GM19328 (cell line): ENCODE results near the gene NUP205.
"Not testable (repeated sequence)": the region's sequence is repeated elsewhere in the genome, so short reads cannot be mapped to it uniquely, and the experiment has no call there.

ENCODE experiments used
- ATAC-seq: cut with Tn5 transposase; IDR thresholded peaks from one replicate; pipeline ENCODE4 v1.9.1; 2021; ENCODE audit warnings: mild to moderate bottlenecking, moderate library complexity; ENCODE audit not compliant: unreplicated experiment

NUP205 gene

DNA sequence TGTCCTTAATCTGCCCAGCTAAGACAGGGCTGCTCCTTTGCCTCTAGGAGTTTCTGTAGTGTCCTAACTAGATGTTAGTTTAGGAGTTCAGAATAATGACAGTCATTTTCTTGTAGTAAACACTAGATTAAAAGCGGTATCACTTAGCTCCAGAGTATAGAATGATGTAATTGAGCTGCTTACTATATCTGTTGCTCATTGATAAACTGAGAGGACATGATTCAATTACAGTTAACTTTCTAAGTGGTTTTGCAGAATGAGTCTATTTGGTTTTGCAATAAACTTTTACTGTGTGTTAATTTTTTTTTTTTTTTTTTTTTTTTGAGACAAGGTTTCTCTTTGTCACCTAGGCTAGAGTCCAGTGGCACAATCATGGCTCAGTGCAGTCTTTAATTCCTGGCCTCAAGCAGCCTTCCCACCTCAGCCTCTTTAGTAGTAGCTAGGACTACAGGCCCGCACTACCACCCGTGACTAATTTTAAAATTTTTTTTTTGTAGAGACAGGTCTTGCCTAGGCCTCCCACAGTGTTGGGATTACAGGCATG is 106.4 kb downstream of the NUP205 start:
- ATAC-seq = no peak

DNA sequence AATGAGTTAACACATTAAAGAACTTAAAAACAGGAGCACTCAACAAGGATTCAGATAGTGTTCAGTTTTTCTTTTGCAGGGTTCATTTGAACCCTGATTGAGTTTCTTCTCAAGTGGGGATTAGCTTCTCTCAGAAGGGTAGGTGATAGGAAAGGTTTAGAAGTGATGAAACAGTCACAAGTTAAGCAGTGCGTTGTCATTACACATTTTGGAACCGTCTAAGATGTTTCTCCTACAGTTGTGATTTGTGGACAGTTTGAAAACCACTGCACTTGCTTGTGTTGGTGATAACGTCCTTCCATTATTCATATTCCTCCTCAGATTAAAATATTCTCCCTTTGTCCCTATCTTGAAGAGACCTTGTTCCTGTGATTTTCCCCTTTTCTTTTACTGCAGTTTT is 107.3 kb downstream of the NUP205 start:
- no peak for ATAC-seq

DNA sequence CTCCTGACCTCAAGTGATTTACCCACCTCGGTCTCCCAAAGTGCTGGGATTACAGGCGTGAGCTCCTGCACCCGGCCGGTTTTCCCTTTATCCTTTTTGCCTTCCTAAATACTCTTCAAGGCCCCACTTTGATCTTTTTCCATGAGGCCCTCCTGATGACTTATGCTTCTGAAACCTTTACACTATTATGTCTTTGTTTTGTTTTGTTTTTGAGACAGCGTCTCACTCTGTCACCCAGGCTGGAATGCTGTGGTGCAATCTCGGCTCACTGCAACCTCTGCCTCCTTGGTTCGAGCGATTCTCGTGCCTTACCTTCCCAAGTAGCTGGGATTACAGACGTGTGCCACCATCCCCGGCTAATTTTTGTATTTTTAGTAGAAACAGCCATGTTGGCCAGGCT is 108.4 kb downstream of the NUP205 start:
- no peak for ATAC-seq

DNA sequence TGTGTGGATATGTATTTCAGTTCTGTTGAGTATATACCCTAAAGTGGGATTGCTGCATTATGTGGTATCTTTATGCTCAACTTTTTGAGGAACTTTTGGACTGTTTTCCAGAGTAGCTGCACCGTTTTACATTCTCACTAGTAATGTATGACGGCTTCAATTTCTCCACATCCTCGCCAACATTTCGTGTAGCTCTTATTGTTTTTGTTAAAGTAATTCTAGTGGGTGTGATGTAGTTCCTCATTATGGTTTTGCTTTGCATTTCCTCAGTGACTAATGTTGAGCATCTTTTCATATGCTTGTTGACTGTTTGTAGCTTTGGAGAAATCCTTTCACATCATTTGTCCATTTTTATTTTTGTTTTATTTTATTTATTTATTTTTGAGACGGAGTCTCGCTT is 109.1 kb downstream of the NUP205 start:
- ATAC-seq = no peak

DNA sequence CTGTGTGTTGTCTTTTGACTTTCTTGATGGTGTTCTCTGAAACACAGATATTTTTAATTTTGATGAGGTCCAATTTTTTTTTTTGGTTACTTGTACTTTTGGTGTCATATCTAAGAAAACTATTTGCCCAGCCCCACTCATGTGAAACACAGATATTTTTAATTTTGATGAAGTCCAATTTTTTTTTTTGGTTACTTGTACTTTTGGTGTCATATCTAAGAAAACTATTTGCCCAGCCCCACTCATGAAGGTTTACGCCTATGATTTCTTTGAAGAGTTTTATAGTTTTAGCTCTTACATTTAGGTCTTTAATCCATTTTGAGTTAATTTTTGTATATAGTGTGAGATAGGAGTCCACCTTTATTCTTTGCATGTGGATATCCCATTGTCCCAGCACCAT is 109.9 kb downstream of the NUP205 start:
- ATAC-seq = not testable (repeated sequence)

DNA sequence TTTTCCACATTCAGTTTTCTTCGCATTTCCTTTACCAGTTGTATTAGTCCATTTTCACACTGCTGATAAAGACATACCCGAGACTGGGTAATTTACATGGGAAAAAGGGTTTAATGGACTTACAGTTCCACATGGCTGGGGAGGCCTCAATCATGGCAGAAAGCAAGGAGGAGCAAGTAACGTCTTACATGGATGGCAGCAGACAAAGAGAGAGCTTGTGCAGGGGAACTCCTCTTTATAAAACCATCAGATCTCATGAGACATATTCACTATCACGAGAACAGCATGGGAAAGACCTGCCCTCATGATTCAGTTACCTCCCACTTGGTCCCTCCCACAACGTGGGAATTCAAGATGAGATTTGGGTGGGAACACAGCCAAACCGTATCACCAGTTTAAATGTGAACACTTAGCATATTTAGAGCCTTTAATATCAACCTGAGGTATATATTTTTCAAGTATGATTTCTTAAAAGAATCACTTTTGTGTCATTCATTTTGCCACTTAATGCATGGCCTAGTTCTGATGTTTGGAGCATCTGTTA is 111.2 kb downstream of the NUP205 start:
- ATAC-seq = not testable (repeated sequence)

DNA sequence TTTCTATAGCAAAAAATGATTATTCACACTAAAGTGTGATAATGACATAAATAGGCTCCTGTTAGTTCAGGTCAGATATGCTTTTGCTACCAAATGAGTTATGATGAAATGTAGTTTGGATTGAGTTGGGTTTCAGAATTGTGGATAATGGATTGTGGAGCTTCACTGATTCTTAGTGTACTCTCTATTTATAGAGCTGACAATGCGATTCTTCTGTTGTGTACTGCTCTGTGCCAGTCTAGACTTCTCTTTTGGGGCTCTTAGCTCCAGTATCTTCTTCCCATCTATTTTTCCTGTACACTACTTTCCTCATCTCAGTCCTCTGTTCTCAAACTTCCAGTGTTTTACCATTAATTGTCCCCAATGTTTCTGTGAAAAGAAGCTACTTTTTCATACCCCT is 112.1 kb downstream of the NUP205 start:
- no peak for ATAC-seq

DNA sequence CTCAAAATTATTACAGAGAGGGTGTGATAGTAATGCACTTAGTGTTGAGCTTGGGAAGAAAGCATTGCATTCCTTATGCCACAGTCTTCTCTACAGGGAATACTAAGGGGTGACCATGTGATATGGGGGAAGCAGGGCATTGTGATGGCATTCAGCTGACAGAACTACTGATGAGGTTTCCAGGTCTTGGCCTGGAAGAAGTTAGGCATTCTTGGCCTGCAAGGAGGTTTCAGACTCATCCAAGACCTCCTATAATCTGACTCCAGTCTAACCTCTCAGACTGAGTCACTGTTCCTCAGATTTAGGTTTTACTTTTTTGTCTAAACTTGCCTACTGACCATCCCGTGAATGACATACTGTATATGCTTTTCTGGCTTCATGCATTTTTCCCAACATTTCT is 112.5 kb downstream of the NUP205 start:
- no peak for ATAC-seq

DNA sequence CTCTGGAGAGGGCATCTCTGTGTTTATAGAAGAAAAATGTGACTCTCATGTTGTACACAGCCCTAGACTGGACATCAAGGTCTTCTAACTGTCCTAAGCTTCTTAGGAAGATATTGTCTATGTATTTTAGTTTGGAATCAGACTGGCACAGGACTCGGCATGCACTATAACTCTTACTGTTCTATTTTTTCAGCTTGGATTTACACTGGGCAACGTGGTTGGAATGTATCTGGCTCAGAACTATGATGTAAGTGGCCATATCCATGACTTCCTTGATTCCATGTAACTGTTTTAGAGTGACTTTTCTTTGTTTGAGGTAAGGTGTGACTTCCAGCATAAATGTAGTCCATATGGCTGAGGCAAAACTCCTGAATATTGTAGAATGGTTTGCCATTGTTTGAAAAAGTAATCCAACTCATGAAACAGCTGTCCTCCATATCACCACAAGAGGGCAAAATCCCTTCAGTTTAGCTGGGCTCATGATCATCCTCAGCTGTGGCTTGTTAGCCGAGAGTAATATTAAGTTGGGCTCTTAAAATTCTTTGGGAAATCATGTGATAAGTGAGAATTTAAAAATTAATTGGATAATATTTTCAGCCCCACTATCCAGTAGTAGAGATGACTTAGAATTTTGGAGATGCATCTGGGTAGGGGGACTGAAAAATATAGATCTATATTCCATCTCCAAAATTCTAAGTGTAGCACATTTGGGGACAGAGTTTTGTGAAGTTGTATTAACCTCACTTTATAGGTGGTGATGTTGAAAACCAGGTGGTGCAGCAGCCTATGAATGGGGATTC is 115.0 kb downstream of the NUP205 start:
- peak; percentile 71 for ATAC-seq

DNA sequence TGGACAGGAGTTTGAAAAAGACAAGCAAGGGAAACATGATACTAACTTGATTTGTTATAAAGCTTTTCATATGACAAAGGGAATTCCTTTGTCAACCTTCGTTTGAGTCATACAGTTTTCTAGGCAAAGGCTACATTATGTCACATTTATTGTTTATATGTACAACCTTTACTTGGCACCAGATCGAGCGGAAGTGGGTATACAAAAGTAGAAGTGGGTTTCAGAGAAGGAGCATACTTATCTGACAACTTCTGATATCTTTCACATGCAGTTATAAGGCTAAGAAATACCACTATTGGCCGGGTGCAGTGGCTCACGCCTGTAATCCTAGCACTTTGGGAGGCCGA is 115.6 kb downstream of the NUP205 start:
- ATAC-seq = no peak

DNA sequence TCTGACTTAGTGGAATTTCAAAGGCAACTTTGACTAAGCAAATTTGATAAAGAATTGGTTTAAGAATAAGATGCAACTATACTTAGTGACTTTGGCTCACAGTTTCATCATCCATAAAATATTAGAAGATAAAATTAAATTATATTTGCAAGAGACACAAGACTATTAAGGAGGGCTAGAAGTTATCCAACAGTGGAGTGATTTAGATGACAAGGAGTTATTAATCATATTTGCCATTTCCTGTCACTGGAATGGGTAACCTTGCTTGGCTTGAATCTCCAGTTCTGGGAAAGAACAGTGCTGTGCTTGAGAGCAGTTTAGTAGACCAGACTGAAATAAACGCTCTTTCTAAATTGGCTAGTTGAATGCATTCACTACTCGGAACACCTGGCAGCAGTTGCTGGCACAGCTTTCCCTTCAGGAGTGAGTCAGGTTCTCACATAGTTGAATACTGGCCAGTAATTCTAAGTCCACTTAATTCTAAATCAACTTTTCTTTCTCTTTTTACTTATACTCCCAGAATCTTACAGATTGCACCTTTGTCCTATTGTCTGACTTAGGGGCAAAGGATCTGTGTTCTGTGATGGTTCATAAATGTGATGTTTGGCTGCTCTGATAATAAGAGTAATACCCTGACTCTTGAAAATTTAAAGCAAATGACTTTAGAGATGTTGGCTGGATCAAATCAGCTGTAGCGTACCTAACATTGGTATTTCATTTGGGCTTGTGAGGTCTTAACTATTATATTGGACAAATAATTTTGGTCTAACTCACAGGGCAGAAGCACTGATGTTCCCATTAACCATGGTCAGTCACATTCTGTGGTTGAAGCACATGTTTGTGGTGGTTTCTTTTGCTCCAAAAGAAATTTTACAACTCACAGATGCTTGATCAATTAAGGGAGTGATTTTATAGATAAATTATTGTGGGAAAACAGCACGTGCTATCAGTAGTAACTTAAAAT is 121.2 kb downstream of the NUP205 start:
- no peak for ATAC-seq

DNA sequence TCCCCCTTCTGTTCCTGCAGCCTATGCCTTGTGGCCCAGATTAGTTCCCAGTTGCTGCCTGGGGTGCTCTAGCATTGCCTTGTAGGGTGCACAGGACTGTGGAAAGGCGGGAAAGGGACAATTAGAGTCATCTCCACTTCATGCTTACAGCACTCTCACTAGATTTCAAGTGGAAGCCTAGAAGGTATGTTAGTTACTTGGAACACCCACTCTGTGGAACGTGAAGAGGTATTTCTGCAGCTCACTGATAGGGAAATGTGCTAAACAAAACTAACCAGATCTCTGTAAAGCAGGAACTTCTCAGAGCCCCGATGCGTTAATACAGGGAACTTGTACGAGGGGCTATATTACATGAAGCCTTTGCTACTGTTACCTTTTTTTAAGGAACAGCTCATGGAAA is 124.0 kb downstream of the NUP205 start:
- ATAC-seq = no peak

DNA sequence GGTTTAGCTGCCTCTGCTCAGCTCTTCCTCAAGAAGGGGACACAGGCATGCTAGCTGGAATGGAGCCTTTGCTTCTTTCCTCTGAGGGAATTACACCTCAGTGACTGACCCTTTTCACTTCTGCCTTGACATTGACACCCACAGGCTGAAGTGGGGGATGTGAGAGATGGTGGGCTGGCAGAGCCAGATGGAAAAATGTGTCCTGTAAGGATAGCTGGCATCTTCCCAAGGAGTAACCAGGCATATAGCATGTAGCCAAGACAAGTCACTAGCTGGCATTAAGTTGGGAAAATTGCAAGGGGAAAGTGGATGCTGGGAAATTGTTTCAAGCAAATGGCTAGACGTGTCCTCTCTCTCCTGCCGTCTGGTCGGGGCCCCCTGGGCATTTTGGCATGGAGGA is 124.5 kb downstream of the NUP205 start:
- ATAC-seq = no peak

DNA sequence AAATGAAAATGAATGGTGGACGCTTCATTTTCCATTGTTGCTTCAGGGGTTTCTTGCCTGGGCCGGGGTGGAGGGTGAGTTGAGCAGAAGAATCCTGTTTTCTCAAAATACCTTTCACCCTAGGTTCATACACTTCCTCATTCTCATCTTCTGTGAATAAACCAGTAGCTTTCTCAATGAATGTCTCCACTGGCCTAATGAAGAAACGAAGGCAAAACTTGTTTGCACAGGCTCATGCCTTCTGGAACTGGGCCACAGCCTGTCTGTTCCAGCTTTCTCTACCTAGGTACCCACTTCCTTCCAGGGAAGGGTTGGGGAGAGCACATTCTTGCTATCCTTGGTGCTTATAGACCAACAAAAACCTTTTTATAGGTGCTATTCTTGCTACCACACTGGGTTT is 125.9 kb downstream of the NUP205 start:
- no peak for ATAC-seq

DNA sequence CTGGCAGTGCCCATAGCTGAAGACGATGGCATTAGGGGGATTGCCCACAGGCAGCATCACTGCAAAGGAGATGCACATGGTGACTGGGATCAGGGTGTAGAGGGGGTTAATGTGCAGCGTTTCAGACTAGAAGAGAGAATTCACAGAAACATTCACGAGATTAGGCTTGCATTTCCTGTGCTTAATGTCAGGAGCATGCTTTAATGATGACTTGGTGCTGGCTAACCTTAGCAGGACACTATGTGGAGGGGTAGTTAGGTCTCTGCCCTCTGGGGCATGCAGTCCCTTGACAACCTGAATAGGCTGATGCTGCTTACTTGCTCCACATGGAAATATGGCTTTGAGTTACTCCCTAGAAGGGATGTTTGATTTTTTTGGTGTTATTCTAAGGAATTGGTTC is 126.4 kb downstream of the NUP205 start:
- no peak for ATAC-seq

DNA sequence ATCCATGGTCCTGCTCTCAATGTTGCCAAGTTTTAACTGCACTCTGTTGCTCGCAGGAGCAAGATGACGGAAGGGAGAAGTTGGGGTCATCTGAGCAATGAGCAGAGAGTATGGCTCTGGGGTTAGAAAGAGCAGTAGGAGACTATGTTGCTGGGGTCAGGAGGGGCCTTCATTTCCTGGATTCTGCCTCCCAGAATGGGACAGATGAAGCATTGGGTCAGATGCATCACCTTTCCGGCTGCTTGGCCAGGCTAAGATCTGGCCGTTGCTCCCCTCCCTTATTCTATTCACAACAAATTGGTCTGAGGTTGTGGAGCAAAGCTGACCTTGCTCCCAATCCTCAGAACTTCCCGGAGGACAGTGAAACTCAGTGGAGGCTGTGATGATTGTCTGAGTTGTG is 127.0 kb downstream of the NUP205 start:
- ATAC-seq = no peak

DNA sequence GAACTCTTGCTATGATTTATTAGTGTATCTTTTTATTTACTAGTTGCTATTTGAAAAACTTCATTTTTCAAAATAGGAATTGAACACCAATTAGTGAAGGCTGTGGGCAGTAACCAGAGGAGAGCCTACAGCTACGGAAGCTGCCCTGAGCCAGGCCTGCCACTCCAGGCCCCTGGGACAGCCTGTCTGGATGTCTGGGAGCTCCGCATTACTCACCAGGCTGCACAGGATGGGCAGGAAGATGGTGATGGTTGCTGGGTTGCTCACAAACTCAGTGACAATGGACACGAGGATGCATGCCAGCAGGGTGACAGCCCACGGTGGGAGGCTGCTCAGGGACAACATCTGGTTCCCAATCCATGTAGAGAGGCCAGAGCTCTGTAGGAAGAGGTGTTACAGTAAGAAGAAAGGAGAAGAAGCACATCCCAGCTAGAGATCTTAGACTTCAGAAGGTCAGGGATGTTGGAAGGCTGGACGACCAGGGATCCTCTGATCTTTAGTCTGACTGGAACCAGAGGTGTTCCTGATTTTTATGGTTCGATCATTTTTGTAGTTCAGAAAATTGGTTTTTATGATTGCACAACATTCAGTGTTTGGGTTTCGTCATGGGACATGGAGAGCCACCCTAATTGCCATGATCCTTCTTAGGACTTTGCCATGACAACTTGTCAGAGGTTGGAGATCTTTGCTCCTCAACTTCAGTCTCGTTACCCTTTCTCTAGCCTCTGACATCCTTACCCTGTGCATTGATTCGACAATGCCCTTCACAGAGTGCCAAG is 127.8 kb downstream of the NUP205 start:
- no peak for ATAC-seq

DNA sequence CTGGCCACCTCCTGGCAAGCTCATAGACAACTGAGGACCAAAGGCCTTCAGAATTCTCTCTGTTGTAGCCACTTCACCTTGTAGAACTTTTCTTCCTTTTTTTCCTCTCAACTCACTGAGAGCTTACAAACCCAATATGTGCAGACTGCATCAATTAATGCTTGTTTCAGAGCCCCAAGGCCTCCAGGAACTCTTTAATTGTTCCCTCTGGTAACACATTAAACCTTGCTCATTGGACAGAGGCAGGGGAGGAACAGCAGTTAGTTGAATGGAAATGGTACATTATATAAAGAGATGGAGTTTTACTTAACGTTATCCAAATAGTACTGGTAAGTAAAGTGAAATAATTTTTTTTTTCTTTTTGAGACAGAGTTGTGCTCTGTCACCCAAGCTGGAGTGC is 129.7 kb downstream of the NUP205 start:
- no peak for ATAC-seq

DNA sequence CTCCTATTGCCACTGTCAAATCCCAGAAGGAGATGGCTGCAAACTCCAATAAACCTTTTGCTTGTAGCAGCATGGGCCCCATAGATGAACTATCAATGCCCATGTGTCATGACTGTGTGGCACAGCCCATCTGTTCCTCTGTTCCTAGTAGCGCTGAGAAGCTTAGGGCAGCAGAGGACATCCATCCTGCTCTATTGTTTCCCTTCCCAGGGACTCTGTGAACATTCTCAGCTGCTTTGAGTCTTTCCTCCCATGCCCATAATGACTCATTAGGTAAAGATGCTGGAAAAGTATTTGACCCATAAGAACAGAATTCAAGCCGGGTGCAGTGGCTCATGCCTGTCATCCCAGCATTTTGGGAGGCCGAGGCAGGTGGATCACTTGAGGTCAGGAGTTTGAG is 132.8 kb downstream of the NUP205 start:
- no peak for ATAC-seq

DNA sequence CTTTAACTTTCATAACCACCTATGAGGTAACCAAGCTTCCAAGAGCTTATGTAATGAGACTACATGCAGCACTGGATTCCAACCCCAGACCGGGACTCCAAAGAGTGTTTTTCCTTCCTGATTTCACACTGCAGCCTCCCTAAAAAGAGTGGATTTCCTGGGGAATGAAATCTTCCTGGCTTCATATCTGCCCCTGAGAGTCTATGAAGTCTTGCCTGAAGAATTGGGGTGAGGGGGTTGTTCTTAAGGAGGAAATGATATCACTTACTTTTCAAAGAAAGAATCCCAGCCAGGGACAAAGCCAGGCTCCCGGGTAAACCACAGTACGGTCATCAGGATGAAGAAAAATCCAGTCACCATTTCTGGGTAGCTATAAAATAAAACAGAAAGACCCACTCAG is 134.3 kb downstream of the NUP205 start:
- ATAC-seq = no peak

DNA sequence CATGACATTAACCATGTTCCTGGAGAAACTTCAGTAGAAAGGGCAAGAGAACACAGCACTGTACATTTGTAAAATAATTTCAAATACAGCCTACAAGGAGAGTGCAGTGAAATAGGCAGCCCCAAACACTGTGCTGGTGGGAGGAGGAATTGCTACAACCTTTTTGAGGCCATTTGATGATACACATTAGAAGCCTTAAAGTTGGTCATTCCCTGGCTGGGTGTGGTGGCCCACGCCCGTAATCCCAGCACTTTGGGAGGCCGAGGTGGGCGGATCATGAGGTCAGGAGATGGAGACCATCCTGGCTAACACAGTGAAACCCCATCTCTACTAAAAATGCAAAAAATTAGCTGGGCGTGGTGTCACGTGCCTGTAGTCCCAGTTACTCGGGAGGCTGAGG is 134.9 kb downstream of the NUP205 start:
- ATAC-seq = not testable (repeated sequence)
